ENCODE data around the gene RYR1. TPM values are rescaled to one million over a fixed set of nuclear protein-coding genes. Genes with fewer than 3 reads are reported as not detected.
"Not testable (repeated sequence)": the region's sequence is repeated elsewhere in the genome, so short reads cannot be mapped to it uniquely, and the experiment has no call there.

The RYR1 gene
- total and polyA plus RNA-seq, 2 donors (not counting 1 experiment from before 2014, with no cell fraction given) = 0.43 to 3.8 TPM

- peaks cover 13% of the 10 kb centered on the region for H3K79me2 ChIP-seq (ENCODE audit: control insufficient read depth, insufficient read depth, low read length)
- H3K27me3 ChIP-seq (replicated peaks in 1 of 4; ENCODE audit: control extremely low read depth in 1 of 4, control insufficient read depth in 3 of 4, insufficient read depth in 4 of 4, low read length in 3 of 4) = no peaks in the 10 kb centered on the region
- H3K9ac ChIP-seq (ENCODE audit: low read length) = no peak overlapping the region
- H3K4me3 ChIP-seq (ENCODE audit: control extremely low read depth in 1 of 5, extremely low read depth in 1 of 5, insufficient read depth in 1 of 5, low read depth in 2 of 5, low read length in 4 of 5) = no peak overlapping the region
- Mint-ChIP-seq H3K9me3 (ENCODE audit: insufficient read depth) (no peaks in the 10 kb centered on the region), H3K4me3 (no peak overlapping the region), H3K27me3 (no peaks in the 10 kb centered on the region), H3K4me1 (no peaks in the 10 kb centered on the region), H3K27ac (no peak overlapping the region)
- H3K9me3 ChIP-seq (ENCODE audit: control extremely low read depth in 1 of 3, control insufficient read depth in 2 of 3, insufficient read depth in 1 of 3, low read length in 2 of 3) = no peaks in the 10 kb centered on the region
- no peaks in the 10 kb centered on the region for H3K4me1 ChIP-seq (ENCODE audit: control insufficient read depth in 2 of 2, insufficient read depth in 2 of 2, low read length in 2 of 2)
- no peak overlapping the region for H3K27ac ChIP-seq (ENCODE audit: low read length in 2 of 2)
- no peak overlapping the region for H2AFZ ChIP-seq (ENCODE audit: insufficient read depth, low read depth, low read length, poor library complexity, severe bottlenecking)
- ChIA-PET POLR2A (no interaction called here), CTCF (no interaction called here)
- H3K36me3 ChIP-seq (replicated peaks in 1 of 2; ENCODE audit: control extremely low read depth in 1 of 2, control insufficient read depth in 1 of 2, extremely low read depth in 1 of 2, insufficient read depth in 2 of 2, low read length in 1 of 2) = peaks cover 1 to 71% of the 10 kb centered on the region in 2 experiments
- intact Hi-C loops (cut with micrococcal nuclease) = no loop called here
- 100% methylated on average over 3 of the region's 4 CpGs for WGBS (ENCODE audit: insufficient coverage)
- no peak overlapping the region for H3K4me2 ChIP-seq (replicated peaks; ENCODE audit: low read depth, low read length, poor library complexity, severe bottlenecking)
- no peak for DNase-seq
- peaks cover 6% of the 10 kb centered on the region for H4K20me1 ChIP-seq (ENCODE audit: control insufficient read depth, insufficient read depth, low read length, poor library complexity, severe bottlenecking)
- TF ChIP-seq, protein P1, sequence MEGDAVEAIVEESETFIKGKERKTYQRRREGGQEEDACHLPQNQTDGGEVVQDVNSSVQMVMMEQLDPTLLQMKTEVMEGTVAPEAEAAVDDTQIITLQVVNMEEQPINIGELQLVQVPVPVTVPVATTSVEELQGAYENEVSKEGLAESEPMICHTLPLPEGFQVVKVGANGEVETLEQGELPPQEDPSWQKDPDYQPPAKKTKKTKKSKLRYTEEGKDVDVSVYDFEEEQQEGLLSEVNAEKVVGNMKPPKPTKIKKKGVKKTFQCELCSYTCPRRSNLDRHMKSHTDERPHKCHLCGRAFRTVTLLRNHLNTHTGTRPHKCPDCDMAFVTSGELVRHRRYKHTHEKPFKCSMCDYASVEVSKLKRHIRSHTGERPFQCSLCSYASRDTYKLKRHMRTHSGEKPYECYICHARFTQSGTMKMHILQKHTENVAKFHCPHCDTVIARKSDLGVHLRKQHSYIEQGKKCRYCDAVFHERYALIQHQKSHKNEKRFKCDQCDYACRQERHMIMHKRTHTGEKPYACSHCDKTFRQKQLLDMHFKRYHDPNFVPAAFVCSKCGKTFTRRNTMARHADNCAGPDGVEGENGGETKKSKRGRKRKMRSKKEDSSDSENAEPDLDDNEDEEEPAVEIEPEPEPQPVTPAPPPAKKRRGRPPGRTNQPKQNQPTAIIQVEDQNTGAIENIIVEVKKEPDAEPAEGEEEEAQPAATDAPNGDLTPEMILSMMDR (IDR thresholded peaks at IDR 0.05) = no peak
- TF ChIP-seq EZH2 (IDR thresholded peaks at IDR 0.05; ENCODE audit: borderline replicate concordance, insufficient read depth, low read depth, low read length, poor library complexity, severe bottlenecking) = no peak
- ATAC-seq (ENCODE audit: low read depth) = no peak
These were observed 192.9 kb downstream of the RYR1 start for GRCh38 chr19:38626401-38626800.

DNA sequence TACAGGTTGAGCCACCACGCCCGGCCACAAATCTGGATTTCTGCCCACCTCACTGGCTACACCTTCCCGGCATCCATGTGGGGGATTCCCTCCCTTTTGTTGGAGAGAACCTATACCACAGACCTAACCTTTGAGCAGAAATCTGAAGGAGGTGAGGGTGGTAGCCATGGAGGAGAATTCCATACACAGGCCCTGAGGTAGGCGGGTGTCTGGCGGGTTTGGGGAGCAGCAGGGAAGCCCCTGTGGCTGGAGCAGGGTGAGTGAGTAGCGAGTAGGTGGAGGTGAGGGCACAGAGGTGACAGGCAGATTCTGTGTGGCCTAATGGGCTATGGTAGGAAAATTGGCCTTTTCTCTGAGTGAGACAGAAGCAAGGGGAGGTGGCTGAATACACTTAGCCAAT lies 196.1 kb downstream of the RYR1 start:
- Mint-ChIP-seq H3K27me3 (no peaks in the 10 kb centered on the region), H3K27ac (peak overlapping the region; percentile 7), H3K4me3 (no peak overlapping the region), H3K4me1 (peaks cover 2% of the 10 kb centered on the region), H3K9me3 (ENCODE audit: insufficient read depth) (no peaks in the 10 kb centered on the region)
- peaks cover 2 to 60% of the 10 kb centered on the region in 2 experiments for H3K36me3 ChIP-seq (replicated peaks in 1 of 2; ENCODE audit: control extremely low read depth in 1 of 2, control insufficient read depth in 1 of 2, extremely low read depth in 1 of 2, insufficient read depth in 2 of 2, low read length in 1 of 2)
- ATAC-seq (ENCODE audit: low read depth) (no peak), DNase-seq (no peak)
- no peak overlapping the region for H3K27ac ChIP-seq (ENCODE audit: low read length in 2 of 2)
- ChIA-PET CTCF (interaction anchor here (0.7 to 1.1 kb wide), 2 partner anchors 61 to 225 kb away, joined by 3 to 4 read pairs; no protein-coding TSS in a partner anchor), POLR2A (no interaction called here)
- 95% methylated on average over 4 of the region's 6 CpGs for WGBS (ENCODE audit: insufficient coverage)
- no peak overlapping the region for H2AFZ ChIP-seq (ENCODE audit: insufficient read depth, low read depth, low read length, poor library complexity, severe bottlenecking)
- TF ChIP-seq, protein P1 (IDR thresholded peaks at IDR 0.05) = no peak
- TF ChIP-seq EZH2 (IDR thresholded peaks at IDR 0.05; ENCODE audit: borderline replicate concordance, insufficient read depth, low read depth, low read length, poor library complexity, severe bottlenecking) = no peak
- intact Hi-C loops (cut with micrococcal nuclease) = no loop called here
- H3K79me2 ChIP-seq (ENCODE audit: control insufficient read depth, insufficient read depth, low read length) = peaks cover 5% of the 10 kb centered on the region
- H3K4me1 ChIP-seq (ENCODE audit: control insufficient read depth in 2 of 2, insufficient read depth in 2 of 2, low read length in 2 of 2) = no peaks in the 10 kb centered on the region
- H4K20me1 ChIP-seq (ENCODE audit: control insufficient read depth, insufficient read depth, low read length, poor library complexity, severe bottlenecking) = no peaks in the 10 kb centered on the region
- no peak overlapping the region for H3K9ac ChIP-seq (ENCODE audit: low read length)
- no peak overlapping the region for H3K4me3 ChIP-seq (ENCODE audit: control extremely low read depth in 1 of 5, extremely low read depth in 1 of 5, insufficient read depth in 1 of 5, low read depth in 2 of 5, low read length in 4 of 5)
- H3K9me3 ChIP-seq (ENCODE audit: control extremely low read depth in 1 of 3, control insufficient read depth in 2 of 3, insufficient read depth in 1 of 3, low read length in 2 of 3) = no peaks in the 10 kb centered on the region
- H3K27me3 ChIP-seq (replicated peaks in 1 of 4; ENCODE audit: control extremely low read depth in 1 of 4, control insufficient read depth in 3 of 4, insufficient read depth in 4 of 4, low read length in 3 of 4) = no peaks in the 10 kb centered on the region
- no peak overlapping the region for H3K4me2 ChIP-seq (replicated peaks; ENCODE audit: low read depth, low read length, poor library complexity, severe bottlenecking)

GRCh38 chr19:38631301-38631700 lies 197.8 kb downstream of the RYR1 start:
- H3K27ac Mint-ChIP-seq; DNase-seq; CTCF ChIA-PET; H3K9me3 Mint-ChIP-seq (ENCODE audit: insufficient read depth); H4K20me1 ChIP-seq (ENCODE audit: control insufficient read depth, insufficient read depth, low read length, poor library complexity, severe bottlenecking); POLR2A ChIA-PET; H3K4me3 Mint-ChIP-seq; ATAC-seq (ENCODE audit: low read depth); H3K27ac ChIP-seq (ENCODE audit: low read length in 2 of 2); H3K79me2 ChIP-seq (ENCODE audit: control insufficient read depth, insufficient read depth, low read length); H2AFZ ChIP-seq (ENCODE audit: insufficient read depth, low read depth, low read length, poor library complexity, severe bottlenecking); H3K27me3 ChIP-seq (replicated peaks in 1 of 4; ENCODE audit: control extremely low read depth in 1 of 4, control insufficient read depth in 3 of 4, insufficient read depth in 4 of 4, low read length in 3 of 4); H3K4me2 ChIP-seq (replicated peaks; ENCODE audit: low read depth, low read length, poor library complexity, severe bottlenecking); H3K27me3 Mint-ChIP-seq; H3K4me3 ChIP-seq (ENCODE audit: control extremely low read depth in 1 of 5, extremely low read depth in 1 of 5, insufficient read depth in 1 of 5, low read depth in 2 of 5, low read length in 4 of 5); H3K9ac ChIP-seq (ENCODE audit: low read length); H3K9me3 ChIP-seq (ENCODE audit: control extremely low read depth in 1 of 3, control insufficient read depth in 2 of 3, insufficient read depth in 1 of 3, low read length in 2 of 3): not testable (repeated sequence)
- WGBS (ENCODE audit: insufficient coverage) = 96% methylated on average over 5 of the region's 11 CpGs
- Histone ChIP-seq H3K36me3 (replicated peaks in 1 of 2; ENCODE audit: control extremely low read depth in 1 of 2, control insufficient read depth in 1 of 2, extremely low read depth in 1 of 2, insufficient read depth in 2 of 2, low read length in 1 of 2) (peaks cover 2 to 59% of the 10 kb centered on the region in 2 experiments), H3K4me1 (ENCODE audit: control insufficient read depth in 2 of 2, insufficient read depth in 2 of 2, low read length in 2 of 2) (peaks cover 8 to 10% of the 10 kb centered on the region in 2 donors)
- peaks cover 10% of the 10 kb centered on the region for H3K4me1 Mint-ChIP-seq
- intact Hi-C loops (cut with micrococcal nuclease) = loop anchor here (5.0 to 10.0 kb wide), 2 partner anchors 54 to 74 kb away; no protein-coding TSS in a partner anchor

Data from B cell (primary cell).